Measurements from ENCODE around the gene POLR2E. TPM values are rescaled to one million over a fixed set of nuclear protein-coding genes. Genes with fewer than 3 reads are reported as not detected.

Gene POLR2E
- total RNA-seq, 2 experiments from 2014 or later: 176 to 177 TPM

DNA sequence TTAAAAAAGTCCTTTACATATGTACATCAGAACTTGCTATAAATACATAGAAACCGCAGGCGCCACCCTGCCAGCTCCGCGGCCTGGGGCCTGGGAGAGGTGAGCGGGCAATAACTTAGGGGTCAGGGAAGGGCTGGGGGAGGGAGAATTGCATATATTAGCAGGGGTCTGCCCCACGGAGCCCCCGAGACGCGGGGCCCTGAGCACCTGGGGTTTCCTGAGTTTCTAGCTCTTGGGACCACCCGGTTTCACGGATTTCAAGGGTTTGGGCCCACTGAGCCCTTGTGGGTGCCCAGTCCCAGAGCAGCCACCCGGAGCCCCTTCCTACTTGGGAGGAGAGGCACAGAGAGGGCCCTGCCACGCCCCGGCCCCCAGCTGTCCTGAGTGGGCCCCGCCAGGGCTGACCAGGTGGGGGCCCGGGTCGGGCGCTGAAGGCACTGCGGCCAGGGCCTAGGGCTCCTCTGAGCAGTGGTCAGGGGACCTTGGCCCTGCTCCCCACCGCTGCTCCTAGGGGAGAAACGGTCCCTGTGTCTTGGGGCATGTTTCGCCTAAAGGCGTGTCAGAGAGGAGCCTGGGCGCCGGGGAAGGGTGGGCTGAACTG is 12.6 kb upstream of the POLR2E start:
- Mint-ChIP-seq H3K27me3 (ENCODE audit: low read depth) (no peaks in the 10 kb centered on the region), H3K9me3 (ENCODE audit: insufficient read depth) (no peaks in the 10 kb centered on the region), H3K4me1 (ENCODE audit: low read depth) (peaks cover 18% of the 10 kb centered on the region), H3K36me3 (ENCODE audit: low read depth) (peaks cover 6% of the 10 kb centered on the region), H3K4me3 (no peak overlapping the region), H3K27ac (no peak overlapping the region)
- ATAC-seq: no peak
- ChIA-PET POLR2A (no interaction called here), CTCF (no interaction called here)
- no peak for DNase-seq

DNA sequence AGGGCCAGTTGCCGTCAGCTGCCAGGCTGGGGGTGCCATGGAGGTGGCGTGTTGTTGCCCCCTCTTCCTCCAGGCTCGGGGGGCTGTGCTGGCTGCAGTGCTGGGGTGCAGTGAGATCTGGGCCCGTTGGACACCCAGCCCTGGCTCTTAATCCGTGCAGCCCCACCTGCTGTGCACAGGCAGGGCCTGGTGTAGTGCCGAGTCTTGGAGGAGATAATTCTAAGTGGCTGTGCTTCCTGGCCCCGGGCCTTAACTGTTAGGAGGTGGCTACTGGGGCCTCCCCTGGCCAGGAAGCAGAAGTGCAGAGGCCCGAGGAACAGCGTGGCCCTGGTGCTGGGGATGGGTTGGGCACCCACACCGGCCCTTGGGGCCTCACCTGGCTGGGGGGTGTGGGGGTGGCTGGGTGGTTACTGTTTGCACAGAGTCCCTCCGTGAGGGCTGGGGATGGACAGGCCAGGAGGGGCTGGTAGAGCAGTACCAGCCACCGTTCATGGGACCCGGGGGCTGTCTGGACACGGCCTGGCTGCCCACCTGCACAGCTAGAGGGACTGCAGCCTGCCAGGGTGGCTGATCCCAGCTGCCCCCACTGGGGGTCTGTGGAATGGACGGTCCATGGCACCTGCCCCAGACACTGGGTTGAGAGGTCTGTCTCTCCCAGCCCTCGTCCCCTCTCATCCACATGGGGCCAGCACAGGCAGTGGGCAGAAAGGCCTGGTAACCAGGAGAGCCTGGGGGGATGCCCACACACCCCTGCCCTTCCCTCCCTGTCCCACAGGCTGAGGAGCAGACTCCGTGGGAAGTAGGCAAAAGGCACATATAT is 11.9 kb upstream of the POLR2E start:
- POLR2A ChIA-PET: no interaction called here
- no peaks in the 10 kb centered on the region for H3K27me3 Mint-ChIP-seq (ENCODE audit: low read depth)
- DNase-seq (no peak), ATAC-seq (no peak)
- peaks cover 6% of the 10 kb centered on the region for H3K36me3 Mint-ChIP-seq (ENCODE audit: low read depth)
- H3K9me3 Mint-ChIP-seq (ENCODE audit: insufficient read depth): no peaks in the 10 kb centered on the region
- peaks cover 24% of the 10 kb centered on the region for H3K4me1 Mint-ChIP-seq (ENCODE audit: low read depth)
- CTCF ChIA-PET: no interaction called here
- no peak overlapping the region for H3K27ac Mint-ChIP-seq
- H3K4me3 Mint-ChIP-seq: no peak overlapping the region

DNA sequence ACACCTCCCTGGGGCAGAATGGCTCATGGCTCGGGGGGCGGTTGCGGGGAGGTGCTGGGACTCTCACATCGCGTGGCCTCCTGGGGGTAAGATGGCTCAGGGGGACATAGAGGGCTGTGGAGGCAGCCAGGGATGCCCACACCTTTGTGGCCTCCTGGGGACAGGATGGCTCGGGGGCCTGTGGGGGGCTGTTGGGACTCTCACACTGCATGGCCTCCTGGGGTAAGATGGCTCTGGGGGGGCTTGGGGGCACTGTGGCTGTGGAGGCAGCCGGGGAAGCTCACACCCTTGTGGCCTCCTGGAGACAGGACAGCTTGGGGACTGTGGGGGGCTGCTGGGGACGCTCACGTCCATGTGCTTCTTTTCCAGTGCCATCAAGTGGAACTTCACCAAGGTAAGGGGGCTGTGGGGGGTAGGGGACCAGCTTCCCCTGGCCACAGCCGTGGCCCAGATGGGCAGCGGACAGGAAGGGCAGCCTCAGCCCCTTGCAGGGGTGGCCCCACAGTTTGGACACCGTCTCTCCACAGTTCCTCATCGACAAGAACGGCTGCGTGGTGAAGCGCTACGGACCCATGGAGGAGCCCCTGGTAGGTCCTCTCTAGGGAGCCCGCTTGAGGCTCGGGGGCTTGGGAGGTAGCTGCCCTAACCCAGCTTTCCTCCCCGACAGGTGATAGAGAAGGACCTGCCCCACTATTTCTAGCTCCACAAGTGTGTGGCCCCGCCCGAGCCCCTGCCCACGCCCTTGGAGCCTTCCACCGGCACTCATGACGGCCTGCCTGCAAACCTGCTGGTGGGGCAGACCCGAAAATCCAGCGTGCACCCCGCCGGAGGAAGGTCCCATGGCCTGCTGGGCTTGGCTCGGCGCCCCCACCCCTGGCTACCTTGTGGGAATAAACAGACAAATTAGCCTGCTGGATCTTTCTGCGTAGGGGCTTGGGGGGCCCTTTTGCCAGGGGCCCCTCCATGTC is 11.0 kb upstream of the POLR2E start:
- CTCF ChIA-PET: no interaction called here
- ATAC-seq (no peak), DNase-seq (no peak)
- Mint-ChIP-seq H3K4me1 (ENCODE audit: low read depth) (peaks cover 32% of the 10 kb centered on the region), H3K27ac (peak overlapping the region; percentile 34), H3K27me3 (ENCODE audit: low read depth) (no peaks in the 10 kb centered on the region), H3K9me3 (ENCODE audit: insufficient read depth) (no peaks in the 10 kb centered on the region), H3K36me3 (ENCODE audit: low read depth) (peaks cover 4% of the 10 kb centered on the region), H3K4me3 (peak overlapping the region; percentile 58)
- POLR2A ChIA-PET: interaction anchor here (0.5 to 1.0 kb wide), 3 partner anchors 11 to 306 kb away, joined by 3 to 4 read pairs (median 3); partner anchors contain the start of gene ABCA7

DNA sequence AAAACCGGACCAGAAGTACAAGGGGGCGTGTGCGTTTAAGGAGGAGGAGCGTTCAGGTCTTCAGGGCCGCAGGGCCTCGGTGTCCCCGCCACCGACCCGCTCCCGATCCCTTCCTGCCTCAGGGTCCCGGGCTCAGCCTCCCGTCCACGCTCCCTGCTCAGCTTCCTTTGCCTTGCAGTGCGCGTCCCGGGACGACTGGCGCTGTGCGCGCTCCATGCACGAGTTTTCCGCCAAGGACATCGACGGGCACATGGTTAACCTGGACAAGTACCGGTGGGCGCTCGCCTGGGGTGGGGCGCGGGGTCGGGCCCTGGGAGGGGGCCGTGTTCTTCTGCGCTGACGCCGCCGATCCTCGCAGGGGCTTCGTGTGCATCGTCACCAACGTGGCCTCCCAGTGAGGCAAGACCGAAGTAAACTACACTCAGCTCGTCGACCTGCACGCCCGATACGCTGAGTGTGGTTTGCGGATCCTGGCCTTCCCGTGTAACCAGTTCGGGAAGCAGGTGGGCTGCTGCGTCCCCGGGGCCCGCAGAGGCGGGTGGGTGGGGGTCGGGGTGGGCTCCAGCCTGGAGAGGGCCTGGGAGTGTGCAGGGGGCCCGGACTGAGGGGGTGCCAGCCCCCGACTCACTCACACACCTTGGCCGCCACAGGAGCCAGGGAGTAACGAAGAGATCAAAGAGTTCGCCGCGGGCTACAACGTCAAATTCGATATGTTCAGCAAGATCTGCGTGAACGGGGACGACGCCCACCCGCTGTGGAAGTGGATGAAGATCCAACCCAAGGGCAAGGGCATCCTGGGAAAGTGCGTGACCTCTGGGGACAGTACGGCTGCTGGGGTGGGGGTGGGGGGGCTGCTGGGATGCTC is 10.1 kb upstream of the POLR2E start:
- ChIA-PET CTCF (interaction anchor here (1.1 kb wide), 1 partner anchor 8 kb away, joined by 4 read pairs; no protein-coding TSS in a partner anchor), POLR2A (interaction anchor here (0.7 to 1.0 kb wide), 2 partner anchors 29 to 65 kb away, joined by 3 read pairs; partner anchors contain the start of gene ABCA7)
- Mint-ChIP-seq H3K9me3 (ENCODE audit: insufficient read depth) (no peaks in the 10 kb centered on the region), H3K4me3 (peak overlapping the region; percentile 75), H3K36me3 (ENCODE audit: low read depth) (peaks cover 4% of the 10 kb centered on the region), H3K4me1 (ENCODE audit: low read depth) (peaks cover 34% of the 10 kb centered on the region), H3K27ac (peak overlapping the region; percentile 55), H3K27me3 (ENCODE audit: low read depth) (no peaks in the 10 kb centered on the region)
- DNase-seq: no peak
- no peak for ATAC-seq

DNA sequence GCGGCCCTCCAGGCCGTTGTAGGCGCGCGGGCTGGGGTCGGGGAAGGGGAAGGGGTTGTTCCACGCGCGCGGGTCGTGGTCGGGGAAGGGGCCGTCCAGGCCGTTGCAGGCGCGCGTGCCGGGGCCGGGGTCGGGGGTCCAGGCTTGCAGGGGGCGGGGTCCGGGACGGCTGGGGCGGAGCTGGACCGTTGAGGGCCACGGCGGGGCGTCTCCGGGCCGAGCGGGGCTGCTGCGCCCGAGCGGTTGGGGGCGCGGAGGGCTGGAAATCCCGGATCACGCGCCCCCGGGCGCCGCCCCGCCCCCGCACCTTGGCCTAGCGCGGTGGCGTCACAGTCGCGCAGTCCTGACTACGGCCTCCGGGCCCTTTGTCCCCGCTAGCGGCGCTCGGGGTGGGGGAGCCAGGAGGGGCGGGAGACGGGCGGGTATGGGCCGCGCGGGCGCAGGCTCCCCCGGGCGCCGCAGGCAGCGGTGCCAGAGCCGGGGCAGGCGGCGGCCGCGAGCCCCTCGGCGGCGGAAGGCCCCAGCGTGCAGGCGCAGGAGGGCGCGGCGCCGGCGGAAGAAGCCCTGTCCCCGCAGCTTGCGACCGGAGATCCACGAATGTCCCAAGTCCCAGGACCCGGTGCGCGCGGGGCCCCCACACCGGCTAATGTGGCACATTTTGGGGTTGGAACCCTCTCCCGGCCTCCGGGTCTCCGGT is 9.3 kb upstream of the POLR2E start:
- peaks cover 41% of the 10 kb centered on the region for H3K4me1 Mint-ChIP-seq (ENCODE audit: low read depth)
- H3K36me3 Mint-ChIP-seq (ENCODE audit: low read depth): peaks cover 8% of the 10 kb centered on the region
- DNase-seq (peak; percentile 75), ATAC-seq (peak; percentile 38)
- CTCF ChIA-PET: interaction anchor here (1.1 kb wide), 1 partner anchor 9 kb away, joined by 4 read pairs; no protein-coding TSS in a partner anchor
- H3K27me3 Mint-ChIP-seq (ENCODE audit: low read depth): no peaks in the 10 kb centered on the region
- no peak overlapping the region for H3K27ac Mint-ChIP-seq
- peak overlapping the region; percentile 75 for H3K4me3 Mint-ChIP-seq
- H3K9me3 Mint-ChIP-seq (ENCODE audit: insufficient read depth): no peaks in the 10 kb centered on the region
- POLR2A ChIA-PET: interaction anchor here (0.7 to 2.2 kb wide), 4 partner anchors 10 to 75 kb away, joined by 3 to 10 read pairs (median 4); partner anchors contain the start of gene ARHGAP45

DNA sequence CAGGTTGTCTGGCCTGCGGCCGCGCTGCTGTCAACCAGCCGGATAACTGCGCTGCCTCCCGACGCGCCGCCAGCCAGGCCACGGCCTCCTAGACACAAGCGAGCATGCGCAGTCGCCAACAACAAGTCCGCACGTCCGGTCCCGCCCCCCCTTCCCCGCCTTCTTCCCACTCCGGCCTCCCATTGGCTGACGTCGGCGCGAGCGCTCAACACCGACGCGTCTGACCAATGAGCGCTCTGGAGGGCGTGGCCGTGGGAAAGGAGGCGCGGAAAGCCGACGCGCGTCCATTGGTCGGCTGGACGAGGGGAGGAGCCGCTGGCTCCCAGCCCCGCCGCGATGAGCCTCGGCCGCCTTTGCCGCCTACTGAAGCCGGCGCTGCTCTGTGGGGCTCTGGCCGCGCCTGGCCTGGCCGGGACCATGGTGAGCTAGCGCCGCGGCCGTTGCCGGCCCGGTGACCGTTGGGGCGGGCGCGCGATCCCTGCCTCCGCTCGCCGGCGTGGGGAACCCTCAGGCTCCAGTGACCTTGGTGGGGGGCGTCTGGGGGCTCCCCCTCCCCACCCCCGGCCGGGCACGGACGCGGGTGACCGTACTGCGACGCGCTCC is 8.6 kb upstream of the POLR2E start, which contains the start of gene GPX4:
TSS of gene GPX4 (plus strand) at position 287 of the 603 bp plus-strand sequence. CDS start at position 337, 50 bp downstream.
- POLR2A ChIA-PET: interaction anchor here (0.9 to 2.2 kb wide), 4 partner anchors 9 to 76 kb away, joined by 3 to 10 read pairs (median 4); partner anchors contain the start of gene ARHGAP45
- peak within 1 kb of the TSS; percentile 83 for H3K27ac Mint-ChIP-seq
- H3K4me3 Mint-ChIP-seq: peak within 1 kb of the TSS; percentile 75
- peak; percentile 93 for ATAC-seq
- H3K27me3 Mint-ChIP-seq (ENCODE audit: low read depth): no peaks in the 10 kb centered on the region
- peaks cover 8% of the 10 kb centered on the region for H3K36me3 Mint-ChIP-seq (ENCODE audit: low read depth)
- DNase-seq: peak; percentile 99
- CTCF ChIA-PET: no interaction called here
- H3K4me1 Mint-ChIP-seq (ENCODE audit: low read depth): peaks cover 46% of the 10 kb centered on the region
- no peaks in the 10 kb centered on the region for H3K9me3 Mint-ChIP-seq (ENCODE audit: insufficient read depth)

DNA sequence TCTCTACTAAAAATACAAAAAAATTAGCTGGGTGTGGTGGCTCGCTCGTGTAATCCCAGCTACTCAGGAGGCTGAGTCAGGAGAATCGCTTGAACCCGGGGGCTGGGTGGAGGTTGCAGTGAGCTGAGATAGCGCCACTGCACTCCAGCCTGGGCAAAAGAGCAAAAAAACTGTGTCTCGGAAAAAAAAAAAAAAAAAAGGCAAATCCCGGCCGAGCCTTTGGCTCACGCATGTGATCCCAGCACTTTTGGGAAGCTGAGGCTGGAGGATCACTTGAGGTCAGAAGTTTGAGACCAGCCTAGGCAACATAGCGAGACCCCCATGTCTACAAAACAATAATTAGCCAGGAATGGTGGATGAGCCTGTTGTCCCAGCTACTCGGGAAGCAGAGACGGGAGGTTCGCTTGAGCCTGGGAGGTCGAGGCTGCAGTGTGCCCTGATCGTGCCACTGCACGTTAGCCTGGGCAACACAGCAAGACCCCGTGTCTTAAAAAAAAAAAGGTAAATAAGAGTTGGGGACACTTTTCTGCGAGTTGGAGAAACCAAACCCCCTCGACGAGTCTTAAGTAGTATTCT is 8.0 kb upstream of the POLR2E start:
- ChIA-PET CTCF (interaction anchor here (1.2 to 1.7 kb wide), 2 partner anchors 100 to 163 kb away, joined by 3 to 4 read pairs; no protein-coding TSS in a partner anchor), POLR2A (interaction anchor here (0.6 to 2.2 kb wide), 7 partner anchors 9 to 89 kb away, joined by 3 to 10 read pairs (median 3); partner anchors contain the start of gene ARHGAP45)
- Mint-ChIP-seq H3K36me3 (ENCODE audit: low read depth) (peaks cover 6% of the 10 kb centered on the region), H3K4me3 (peak overlapping the region; percentile 58), H3K27ac (peak overlapping the region; percentile 83), H3K9me3 (ENCODE audit: insufficient read depth) (no peaks in the 10 kb centered on the region), H3K27me3 (ENCODE audit: low read depth) (no peaks in the 10 kb centered on the region), H3K4me1 (ENCODE audit: low read depth) (peaks cover 49% of the 10 kb centered on the region)
- no peak for DNase-seq
- ATAC-seq: no peak

DNA sequence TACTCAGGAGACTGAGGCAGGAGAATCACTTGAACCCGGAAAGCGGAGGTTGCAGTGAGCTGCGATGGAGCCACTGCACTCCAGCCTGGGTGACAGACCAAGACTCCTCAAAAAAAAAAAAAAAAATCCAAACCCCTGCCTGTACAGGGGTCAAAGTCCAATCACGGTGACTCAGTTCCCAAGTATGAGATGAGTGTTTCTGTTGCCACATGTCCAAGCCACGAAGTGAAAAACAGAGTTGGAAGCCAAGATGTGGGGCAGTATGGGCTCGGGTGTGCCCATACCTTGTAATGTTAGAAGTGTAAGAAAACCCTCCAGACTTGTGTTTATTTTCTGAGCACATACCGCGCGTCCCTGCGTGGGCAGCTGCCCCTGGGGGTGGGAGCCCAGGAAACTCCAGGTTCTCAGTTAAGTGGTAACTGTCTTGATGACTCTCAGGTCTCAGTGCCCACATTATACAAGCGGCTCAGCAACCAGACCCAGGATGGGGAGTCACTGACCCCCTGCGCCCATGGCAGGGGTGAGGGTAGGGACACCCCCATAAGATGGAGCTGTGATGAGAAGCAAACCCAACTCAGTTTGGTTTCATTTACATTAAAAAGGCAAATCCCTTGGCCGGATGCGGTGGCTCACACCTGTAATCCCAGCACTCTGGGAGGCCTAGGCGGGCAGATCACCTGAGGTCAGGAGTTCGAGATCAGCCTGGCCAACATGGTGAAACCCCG is 7.4 kb upstream of the POLR2E start:
- Mint-ChIP-seq H3K9me3 (ENCODE audit: insufficient read depth) (no peaks in the 10 kb centered on the region), H3K4me1 (ENCODE audit: low read depth) (peaks cover 54% of the 10 kb centered on the region), H3K27ac (peak overlapping the region; percentile 85), H3K27me3 (ENCODE audit: low read depth) (no peaks in the 10 kb centered on the region), H3K36me3 (ENCODE audit: low read depth) (peaks cover 6% of the 10 kb centered on the region), H3K4me3 (peak overlapping the region; percentile 58)
- CTCF ChIA-PET: interaction anchor here (1.2 to 1.9 kb wide), 4 partner anchors 10 to 164 kb away, joined by 3 to 7 read pairs (median 5); no protein-coding TSS in a partner anchor
- peak; percentile 51 for DNase-seq
- POLR2A ChIA-PET: interaction anchor here (0.6 to 2.2 kb wide), 5 partner anchors 9 to 90 kb away, joined by 3 to 10 read pairs (median 3); partner anchors contain the start of gene ARHGAP45
- no peak for ATAC-seq

DNA sequence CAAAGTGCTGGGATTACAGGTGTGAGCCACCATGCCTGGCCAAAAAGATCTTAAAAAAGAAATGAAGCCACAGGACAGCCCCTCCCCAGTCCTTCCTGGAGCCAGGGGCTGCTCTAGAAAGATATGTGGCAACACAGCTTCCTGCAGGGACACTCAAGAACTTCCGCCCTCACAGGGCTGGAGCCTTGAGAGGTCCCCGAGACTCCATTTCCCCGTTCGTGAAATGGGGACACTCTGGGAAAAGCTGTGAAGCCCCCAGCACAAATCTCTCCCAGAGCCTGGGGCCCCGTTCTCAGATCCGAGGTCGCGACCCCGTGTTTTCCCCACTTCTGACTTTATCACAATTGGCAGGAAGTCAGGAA is 6.1 kb upstream of the POLR2E start:
- POLR2A ChIA-PET: interaction anchor here (0.7 to 1.4 kb wide), 6 partner anchors 10 to 168 kb away, joined by 3 to 6 read pairs (median 4); partner anchors contain the start of genes ARHGAP45 and CIRBP

More for the DNA sequence above, 6.1 kb upstream of the POLR2E start:
- Mint-ChIP-seq H3K4me3 (peak overlapping the region; percentile 47), H3K9me3 (ENCODE audit: insufficient read depth) (no peaks in the 10 kb centered on the region), H3K36me3 (ENCODE audit: low read depth) (peaks cover 3% of the 10 kb centered on the region), H3K27me3 (ENCODE audit: low read depth) (no peaks in the 10 kb centered on the region), H3K4me1 (ENCODE audit: low read depth) (peaks cover 59% of the 10 kb centered on the region), H3K27ac (peak overlapping the region; percentile 85)
- CTCF ChIA-PET: interaction anchor here (0.8 to 1.9 kb wide), 6 partner anchors 12 to 165 kb away, joined by 3 to 7 read pairs (median 5); partner anchors contain the start of gene SBNO2
- no peak for DNase-seq
- ATAC-seq: no peak

Data from activated CD8-positive, alpha-beta T cell treated with anti-CD3 and anti-CD28 coated beads, Interleukin-2, amount 10 ng/mL, durations not matched to agents 7 days and 5 days (primary cell).